GM06990 (cell line): ENCODE results near the gene RAD51AP1.
A peak's percentile ranks its signal among the peaks of the same experiment; 100 is the strongest.

ENCODE experiments used
- DNase-seq: peaks from one replicate; pipeline ENCODE4 v3.0.0-alpha.2; 2011; ENCODE audit not compliant: insufficient read length; ENCODE audit errors: extremely low read depth
- H3K27me3 ChIP-seq: replicated peaks from 2 replicates; pipeline ENCODE4 v1.6.0; 2011; ENCODE audit warnings: low read length; ENCODE audit not compliant: control insufficient read depth, insufficient read depth
- H3K36me3 ChIP-seq: 2 replicates; pipeline ENCODE4 v1.5.1; 2011; ENCODE audit warnings: low read length; ENCODE audit not compliant: control insufficient read depth, insufficient read depth
- H3K4me3 ChIP-seq: replicated peaks from 2 replicates; pipeline ENCODE4 v1.5.1; 2011; ENCODE audit warnings: low read depth, mild to moderate bottlenecking, control low read depth, low read length
- TF ChIP-seq, protein P1 (sequence below): IDR thresholded peaks from 2 replicates; pipeline ENCODE4 v1.5.1; 2011; ENCODE audit warnings: low read length, control low read depth, mild to moderate bottlenecking, inconsistent platforms; ENCODE audit not compliant: insufficient read depth, poor library complexity, severe bottlenecking

The RAD51AP1 gene

DNA sequence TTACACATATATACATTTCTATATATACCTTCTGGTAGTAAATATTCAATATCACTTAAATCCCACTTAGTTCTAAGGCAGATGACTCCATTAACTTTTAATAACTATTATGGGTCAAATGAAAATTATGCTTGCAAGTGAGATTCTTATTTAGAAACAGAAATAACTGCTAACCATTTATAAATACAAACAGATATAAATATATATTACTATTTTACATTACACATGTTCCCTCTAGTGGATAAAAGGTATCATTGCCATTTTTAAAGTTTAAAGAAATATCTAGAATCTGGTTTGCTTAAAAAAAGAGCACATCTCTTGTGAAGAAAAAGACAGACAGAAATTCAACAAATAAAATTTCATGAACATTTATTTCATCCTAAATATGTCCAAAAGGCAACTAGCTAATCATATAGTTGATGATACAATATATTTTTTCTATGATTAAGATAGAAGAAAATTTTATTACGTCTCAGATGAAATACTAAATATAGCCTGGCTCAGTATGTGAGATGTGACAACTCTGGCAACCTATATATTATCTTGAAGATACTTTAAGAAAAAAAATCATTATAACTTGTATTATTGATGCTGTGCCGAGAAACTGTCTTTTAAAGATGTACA lies 11.7 kb upstream of the RAD51AP1 start:
- TF ChIP-seq, protein P1, sequence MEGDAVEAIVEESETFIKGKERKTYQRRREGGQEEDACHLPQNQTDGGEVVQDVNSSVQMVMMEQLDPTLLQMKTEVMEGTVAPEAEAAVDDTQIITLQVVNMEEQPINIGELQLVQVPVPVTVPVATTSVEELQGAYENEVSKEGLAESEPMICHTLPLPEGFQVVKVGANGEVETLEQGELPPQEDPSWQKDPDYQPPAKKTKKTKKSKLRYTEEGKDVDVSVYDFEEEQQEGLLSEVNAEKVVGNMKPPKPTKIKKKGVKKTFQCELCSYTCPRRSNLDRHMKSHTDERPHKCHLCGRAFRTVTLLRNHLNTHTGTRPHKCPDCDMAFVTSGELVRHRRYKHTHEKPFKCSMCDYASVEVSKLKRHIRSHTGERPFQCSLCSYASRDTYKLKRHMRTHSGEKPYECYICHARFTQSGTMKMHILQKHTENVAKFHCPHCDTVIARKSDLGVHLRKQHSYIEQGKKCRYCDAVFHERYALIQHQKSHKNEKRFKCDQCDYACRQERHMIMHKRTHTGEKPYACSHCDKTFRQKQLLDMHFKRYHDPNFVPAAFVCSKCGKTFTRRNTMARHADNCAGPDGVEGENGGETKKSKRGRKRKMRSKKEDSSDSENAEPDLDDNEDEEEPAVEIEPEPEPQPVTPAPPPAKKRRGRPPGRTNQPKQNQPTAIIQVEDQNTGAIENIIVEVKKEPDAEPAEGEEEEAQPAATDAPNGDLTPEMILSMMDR: peak; percentile 38
- Histone ChIP-seq H3K36me3 (peaks cover under 1% of the 10 kb centered on the region; the same call in 1 of the 2 replicates), H3K27me3 (no peaks in the 10 kb centered on the region), H3K4me3 (no peak overlapping the region)
- peak; percentile 10 for DNase-seq

DNA sequence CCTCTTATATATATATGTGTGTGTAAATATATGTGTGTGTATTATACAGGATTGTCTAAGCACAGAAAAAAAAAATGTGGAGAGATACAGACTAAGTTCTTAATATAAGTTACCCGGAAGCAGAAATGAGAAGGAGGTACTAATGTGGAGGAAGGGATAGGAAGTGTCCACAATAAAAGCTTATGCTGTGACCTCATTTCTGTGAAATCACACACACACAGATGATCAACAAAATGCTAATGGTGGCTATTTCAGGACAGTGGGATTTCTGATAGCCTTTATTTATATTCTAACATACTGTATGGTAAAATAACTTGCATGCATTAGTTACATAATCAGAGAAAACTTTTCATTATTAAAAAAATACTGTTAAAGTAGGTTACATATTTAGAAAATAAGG lies 8.5 kb upstream of the RAD51AP1 start:
- Histone ChIP-seq H3K36me3 (peaks cover 2% of the 10 kb centered on the region; the same call in 1 of the 2 replicates), H3K4me3 (no peak overlapping the region), H3K27me3 (no peaks in the 10 kb centered on the region)
- DNase-seq: no peak
- TF ChIP-seq, protein P1: no peak

DNA sequence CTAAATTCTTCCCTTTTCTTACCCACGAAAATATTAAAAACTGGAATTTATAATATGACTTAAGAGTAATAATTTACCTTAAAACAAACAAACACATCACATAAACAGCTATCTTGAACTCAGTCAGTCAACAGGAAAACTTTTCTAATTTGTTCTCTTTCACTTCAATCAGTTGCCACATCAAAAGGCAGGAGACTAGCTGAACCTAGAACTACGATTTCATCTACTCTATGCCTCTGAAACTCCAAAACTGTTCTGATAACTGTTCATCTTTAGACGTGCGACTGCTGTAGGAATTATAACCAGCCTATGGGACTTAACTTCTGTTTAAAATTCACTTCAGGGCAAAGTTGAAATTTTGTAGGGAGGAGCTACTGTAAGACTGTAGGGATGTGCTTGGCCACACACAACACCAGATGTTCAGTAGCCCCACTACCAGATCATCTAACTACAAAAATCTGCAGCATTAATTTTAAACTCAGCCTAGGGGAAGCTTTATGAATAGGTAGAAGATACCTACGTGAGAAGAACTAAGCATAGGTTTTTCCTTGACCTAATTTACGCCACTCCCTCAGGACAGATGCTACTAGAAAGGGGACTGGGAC lies 7.6 kb upstream of the RAD51AP1 start:
- no peak overlapping the region for H3K4me3 ChIP-seq
- H3K27me3 ChIP-seq: no peaks in the 10 kb centered on the region
- no peak for DNase-seq
- TF ChIP-seq, protein P1: no peak
- peaks cover 2% of the 10 kb centered on the region; the same call in 1 of the 2 replicates for H3K36me3 ChIP-seq

DNA sequence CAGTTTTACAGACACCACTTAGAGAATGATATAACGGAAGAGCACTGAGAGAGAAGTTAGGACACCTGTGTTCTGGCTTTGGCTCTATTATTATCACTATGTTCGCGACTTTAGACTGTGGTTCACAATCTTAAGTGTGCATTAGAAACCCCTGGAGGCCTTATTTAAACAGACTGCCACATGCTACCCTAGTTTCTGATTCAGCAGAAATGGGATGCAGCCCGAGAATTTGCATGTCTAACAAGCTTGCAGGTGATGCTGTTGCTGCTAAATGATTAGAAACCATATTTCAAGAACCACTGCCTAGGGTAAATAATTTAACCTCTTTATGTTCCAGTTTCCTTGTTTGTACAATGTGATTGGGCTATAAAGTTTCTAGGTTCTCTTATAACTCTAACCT lies 3.6 kb upstream of the RAD51AP1 start:
- TF ChIP-seq, protein P1: no peak

DNA sequence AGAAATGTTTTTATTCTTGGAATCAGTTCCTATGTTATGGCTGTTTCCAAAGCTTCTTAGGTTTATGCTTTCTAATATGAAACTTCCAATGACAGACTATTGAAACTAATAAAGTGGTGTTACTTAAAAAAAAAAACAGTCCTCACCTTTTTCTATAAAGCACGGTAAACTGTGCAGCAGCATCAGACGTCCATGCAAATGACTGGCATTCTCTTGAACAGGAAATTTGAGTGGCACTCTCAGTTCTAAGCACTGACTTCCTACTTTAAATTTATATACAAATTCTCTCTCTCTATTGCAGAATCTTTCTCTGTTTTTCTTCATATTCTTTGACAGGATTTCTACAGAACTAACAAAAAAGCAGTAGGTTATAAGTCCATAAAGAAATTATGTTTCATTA lies 2.8 kb upstream of the RAD51AP1 start:
- TF ChIP-seq, protein P1: no peak
- Histone ChIP-seq H3K4me3 (no peak overlapping the region), H3K36me3 (peaks cover 2% of the 10 kb centered on the region; the same call in 1 of the 2 replicates), H3K27me3 (no peaks in the 10 kb centered on the region)
- no peak for DNase-seq

More for the DNA sequence above, 3.6 kb upstream of the RAD51AP1 start:
- H3K4me3 ChIP-seq: no peak overlapping the region
- H3K36me3 ChIP-seq: peaks cover 2% of the 10 kb centered on the region; the same call in 1 of the 2 replicates
- DNase-seq: peak; percentile 40
- no peaks in the 10 kb centered on the region for H3K27me3 ChIP-seq
